ENCODE results near the gene NTHL1. TPM values are rescaled to one million over a fixed set of nuclear protein-coding genes. Genes with fewer than 3 reads are reported as not detected.

Gene NTHL1
- polyA plus RNA-seq (ENCODE audit: insufficient read length in 3 of 3): 10 to 100 TPM; 15.4 to 17.7 (median 16.9) TPM

- DNase-seq (ENCODE audit: low read depth in 3 of 3, low spot score in 2 of 3): peak in 2 of 3 donors; percentile 90 to 92
Observed at GRCh38 chr16:2047330-2048115, at the start of gene NTHL1, which contains the start of gene TSC2. TSS of gene NTHL1 (minus strand) at chr16:2047834. CDS start at chr16:2047823, 11 bp downstream. TSS of gene TSC2 (plus strand) at chr16:2047985. CDS start at chr16:2048616, 631 bp downstream.

DNA sequence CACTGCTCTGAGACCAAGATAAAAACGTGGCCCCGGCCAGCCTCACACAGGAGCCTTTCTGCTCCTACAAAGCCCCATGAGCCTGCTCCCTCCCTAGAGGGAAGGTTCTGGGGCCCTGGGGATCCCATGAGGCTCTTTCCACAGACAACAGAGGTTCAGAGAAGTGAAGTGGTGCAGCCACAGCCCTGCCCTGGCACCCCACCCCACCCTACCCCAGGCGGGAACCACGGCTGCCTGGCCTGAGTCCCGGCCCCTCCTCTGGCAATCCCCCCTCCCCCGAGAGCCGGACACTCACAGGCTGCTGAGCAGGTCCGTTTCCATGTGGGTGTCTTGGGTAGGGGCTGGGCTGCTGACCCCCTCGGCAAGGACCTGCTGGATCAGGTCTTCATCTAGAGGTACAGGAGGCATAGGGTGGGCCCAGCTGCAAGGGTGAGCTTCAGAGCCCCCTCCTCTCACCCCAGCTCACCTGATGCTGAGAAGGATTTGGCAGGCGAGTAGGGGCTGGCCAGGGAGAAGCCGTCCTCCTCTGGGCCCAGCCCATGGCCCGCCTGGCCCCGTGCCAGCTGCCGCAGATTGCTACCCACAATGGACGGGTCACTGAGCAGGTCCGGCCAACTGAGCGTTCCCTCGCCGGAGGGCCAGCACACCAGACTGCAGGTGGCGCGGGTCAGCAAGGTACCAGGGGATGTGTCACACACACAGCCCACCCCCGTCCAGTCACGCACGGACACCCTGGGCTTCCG, 49.4 kb upstream of the NTHL1 start:
- no peak for DNase-seq (ENCODE audit: low read depth in 3 of 3, low spot score in 2 of 3)

GRCh38 chr16:2095918-2096582, 48.4 kb upstream of the NTHL1 start:
- DNase-seq (ENCODE audit: low read depth in 3 of 3, low spot score in 2 of 3): no peak

- no peak for DNase-seq (ENCODE audit: low read depth in 3 of 3, low spot score in 2 of 3)
Observed at GRCh38 chr16:2095315-2095853, 47.8 kb upstream of the NTHL1 start.

DNA sequence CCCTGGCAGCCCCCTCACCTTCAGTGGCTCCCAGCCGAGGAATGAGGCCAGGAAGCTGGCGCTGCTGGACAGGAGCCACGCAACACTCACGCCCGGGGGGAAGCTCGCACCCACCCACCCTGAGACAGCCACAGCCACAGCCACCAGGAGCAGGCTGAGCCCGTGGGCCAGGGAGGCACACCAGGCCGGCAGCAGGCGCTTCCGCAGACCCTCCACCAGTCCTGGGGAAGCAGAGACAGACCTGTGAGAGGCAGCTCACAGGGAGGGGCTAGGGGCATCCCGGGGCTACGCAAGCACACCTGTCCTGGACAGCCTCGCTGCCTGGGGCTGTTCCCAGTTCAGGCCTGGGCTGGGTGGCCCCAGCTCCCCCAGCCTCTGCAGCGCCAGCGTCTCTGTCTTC, 46.2 kb upstream of the NTHL1 start:
- no peak for DNase-seq (ENCODE audit: low read depth in 3 of 3, low spot score in 2 of 3)

GRCh38 chr16:2092866-2093265, 45.2 kb upstream of the NTHL1 start:
- no peak for DNase-seq (ENCODE audit: low read depth in 3 of 3, low spot score in 2 of 3)

- no peak for DNase-seq (ENCODE audit: low read depth in 3 of 3, low spot score in 2 of 3)
Observed at GRCh38 chr16:2092256-2092620, 44.6 kb upstream of the NTHL1 start.

DNA sequence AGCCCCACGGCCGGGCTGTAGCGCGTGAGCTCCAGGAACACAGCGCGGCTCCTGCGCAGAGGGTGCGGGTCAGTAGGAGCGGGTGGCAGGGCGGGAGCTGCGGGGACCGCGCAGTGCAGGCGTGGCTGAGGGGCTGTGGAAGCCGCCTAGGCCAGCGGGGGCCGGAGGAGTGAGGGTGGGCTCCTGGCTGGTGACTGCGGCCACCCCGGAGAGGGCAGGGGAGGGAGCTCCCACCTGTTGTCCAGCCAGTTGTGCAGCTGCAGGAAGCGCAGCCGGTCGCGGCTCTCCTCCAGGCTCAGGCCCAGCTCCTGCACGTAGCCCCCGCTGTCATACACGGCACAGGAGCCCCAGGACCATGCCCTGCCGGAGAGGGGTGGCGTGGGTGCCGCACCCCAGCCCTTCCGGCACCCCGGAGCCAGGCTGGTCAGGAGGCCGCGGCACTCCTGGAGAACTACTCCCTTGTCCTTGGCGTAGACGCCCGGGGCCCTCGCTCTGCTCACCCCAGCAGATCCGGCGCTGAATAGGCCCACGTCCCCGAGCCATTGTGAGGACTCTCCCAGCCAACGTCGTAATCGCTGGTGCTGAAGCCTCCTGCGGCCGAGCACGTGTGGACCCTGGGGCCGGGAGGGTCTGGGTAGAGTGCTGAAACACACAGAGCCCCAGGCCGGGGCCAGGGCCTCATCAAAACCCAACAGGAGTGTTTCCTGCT, 44.1 kb upstream of the NTHL1 start:
- DNase-seq (ENCODE audit: low read depth in 3 of 3, low spot score in 2 of 3): no peak

DNA sequence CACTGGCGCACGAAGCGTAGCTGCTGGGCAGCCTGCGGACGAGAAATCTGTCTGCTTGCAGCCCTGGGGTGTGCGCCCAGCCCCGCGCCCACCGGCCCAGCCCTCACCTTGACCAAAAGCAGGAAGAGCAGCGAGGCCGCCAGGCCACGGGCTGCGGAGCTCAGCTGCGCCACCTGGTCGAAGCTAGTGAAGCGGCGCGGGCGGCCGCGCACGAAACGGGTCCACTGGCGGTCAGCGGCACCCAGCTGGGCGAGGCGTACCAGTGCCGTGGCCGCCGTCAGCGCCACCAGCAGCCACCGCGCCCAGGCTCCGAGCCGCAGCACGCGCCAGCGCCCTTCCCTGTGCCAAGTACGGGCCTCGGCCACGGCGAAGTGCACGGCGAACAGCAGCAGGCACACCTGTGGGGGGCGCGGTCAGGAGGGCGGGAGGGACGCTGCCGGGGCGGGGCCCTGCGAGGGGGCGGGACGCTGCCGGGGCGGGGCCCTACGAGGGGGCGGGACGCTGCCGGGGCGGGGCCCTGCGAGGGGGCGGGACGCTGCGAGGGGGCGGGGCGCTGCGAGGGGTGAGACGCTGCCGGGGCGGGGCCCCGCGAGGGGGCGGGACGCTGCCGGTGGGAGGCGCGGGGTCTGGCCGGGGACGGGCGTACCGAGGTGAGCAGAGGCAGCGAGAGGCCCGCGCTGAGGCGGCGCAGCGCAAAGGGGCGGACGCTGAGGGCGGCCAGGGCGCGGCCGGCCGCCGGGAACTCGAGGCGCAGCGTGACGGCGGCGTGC, 43.3 kb upstream of the NTHL1 start:
- DNase-seq (ENCODE audit: low read depth in 3 of 3, low spot score in 2 of 3): peak; percentile 40 to 58 (median 58)

DNA sequence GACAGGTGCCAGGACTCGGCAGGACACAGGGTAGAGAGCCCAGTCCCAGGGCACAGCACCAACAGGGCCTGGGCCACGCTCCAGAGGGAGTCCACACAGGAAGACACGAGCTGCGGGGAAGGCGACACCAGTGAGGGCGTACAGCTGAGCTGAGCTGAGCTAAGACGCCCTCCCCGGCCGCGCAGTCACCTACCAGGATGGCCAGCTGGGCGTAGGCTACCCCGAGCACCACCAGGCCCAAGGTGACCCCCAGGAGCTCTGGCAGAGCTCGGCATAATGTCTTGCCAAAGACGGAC, 42.8 kb upstream of the NTHL1 start:
- DNase-seq (ENCODE audit: low read depth in 3 of 3, low spot score in 2 of 3): no peak

DNA sequence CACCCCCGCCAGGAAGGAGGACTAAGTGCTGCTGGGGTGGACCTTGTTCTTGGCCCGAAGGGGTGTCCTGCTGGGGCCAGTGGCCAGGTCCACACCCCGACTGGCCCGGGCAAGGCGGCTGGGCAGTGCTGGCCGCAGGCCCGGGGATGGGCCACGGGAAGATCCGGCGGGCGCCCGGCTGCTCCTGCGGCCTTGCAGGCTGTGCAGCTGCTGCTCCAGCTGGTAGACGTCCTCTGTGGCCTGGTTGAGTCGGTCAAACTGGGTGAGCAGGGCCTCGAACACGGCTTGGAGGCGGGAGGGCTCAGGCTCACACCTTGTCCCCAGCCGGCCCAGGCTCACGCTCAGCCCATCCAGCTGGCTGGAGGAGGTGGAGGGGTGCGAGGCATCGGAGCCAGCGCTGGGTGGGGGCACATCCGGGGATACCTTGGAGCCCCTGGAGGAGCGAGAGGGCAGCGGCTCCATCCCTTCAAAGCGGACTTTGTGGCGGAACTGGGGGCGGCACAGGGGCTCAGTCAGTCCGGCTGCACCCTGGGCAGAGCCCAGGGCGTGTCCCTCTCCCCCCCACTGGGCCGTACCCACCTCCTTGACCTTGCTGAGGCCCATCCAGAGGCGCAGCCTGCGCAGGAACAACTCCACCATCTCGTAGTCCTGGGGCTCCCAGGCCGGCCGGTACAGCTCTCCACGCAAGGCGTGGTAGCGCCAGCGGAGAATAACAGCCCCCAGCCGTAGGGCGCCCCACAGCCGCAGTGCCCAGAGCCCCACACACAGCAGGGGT, 42.3 kb upstream of the NTHL1 start:
- DNase-seq (ENCODE audit: low read depth in 3 of 3, low spot score in 2 of 3): no peak

- no peak for DNase-seq (ENCODE audit: low read depth in 3 of 3, low spot score in 2 of 3)
Observed at GRCh38 chr16:2088759-2089358, 41.2 kb upstream of the NTHL1 start.

GRCh38 chr16:2087748-2088631, 40.4 kb upstream of the NTHL1 start:
- DNase-seq (ENCODE audit: low read depth in 3 of 3, low spot score in 2 of 3): no peak

DNA sequence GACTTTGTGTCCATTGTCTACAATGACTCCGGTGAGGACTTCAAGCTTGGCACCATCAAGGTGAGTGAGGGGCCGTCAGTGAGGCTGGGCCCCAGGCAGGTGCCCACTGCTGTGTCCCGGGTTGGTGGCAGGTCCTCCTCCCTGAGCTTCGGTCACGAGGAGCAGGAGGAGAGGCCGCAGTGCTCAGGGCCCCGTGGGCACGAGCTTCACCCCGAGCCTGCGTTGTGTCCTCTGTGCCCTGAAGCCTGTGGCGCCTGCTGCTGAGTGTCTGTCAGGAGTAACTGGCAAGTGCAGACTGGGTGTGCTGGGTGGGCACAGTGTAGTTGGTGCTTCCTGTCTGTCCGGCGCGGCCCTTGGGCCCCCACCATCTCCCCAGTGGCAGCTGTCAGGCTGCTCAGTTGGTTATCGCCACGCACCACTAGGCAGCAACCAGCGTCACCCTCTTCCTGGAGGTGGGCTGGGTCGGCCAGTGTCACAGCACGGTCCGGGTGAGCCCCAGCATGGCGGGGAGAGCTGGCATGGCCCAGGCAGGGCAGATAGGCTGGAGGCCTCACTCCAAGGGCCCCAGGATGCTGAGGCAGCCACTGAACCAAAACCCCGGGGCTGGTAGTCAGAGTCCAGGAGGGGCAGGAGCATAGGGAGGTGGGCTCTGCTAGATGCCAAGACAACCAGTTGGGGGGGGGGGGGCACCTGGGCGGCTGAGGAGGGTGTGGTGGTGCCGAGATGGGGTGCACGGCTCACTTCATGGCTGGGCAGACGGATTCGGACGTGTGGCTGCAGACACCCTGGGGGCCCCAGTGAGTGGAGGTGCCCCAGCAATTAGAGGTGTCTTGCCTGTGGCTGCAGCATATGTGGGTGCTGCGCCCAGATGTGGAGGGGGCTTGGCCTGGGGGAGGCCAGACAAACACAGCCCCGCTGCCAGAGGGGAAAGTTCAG, 39.4 kb upstream of the NTHL1 start:
- no peak for DNase-seq (ENCODE audit: low read depth in 3 of 3, low spot score in 2 of 3)

DNA sequence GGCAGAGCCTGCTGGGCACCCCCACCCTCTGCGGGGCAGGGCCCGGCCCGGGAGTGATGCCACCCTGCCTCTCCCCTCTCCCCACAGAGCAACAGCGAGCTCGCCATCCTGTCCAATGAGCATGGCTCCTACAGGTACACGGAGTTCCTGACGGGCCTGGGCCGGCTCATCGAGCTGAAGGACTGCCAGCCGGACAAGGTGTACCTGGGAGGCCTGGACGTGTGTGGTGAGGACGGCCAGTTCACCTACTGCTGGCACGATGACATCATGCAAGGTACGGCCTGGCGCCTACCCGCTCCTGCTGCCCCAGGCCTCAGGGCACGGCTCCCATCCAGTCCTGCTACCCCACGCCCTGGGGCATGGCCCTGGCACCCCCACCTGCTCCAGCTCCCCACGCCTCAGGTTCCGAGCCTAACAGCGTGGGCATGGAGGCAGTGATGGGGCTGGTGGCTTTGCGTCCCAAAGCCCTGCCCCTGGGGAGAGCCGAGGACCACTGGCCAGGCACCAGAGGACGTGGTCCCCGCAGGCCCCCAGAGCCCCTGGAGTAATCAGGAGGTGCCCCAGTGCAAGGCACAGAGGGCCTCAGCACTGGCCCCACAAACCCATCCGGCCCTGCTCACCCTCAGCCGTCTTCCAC, 38.6 kb upstream of the NTHL1 start:
- DNase-seq (ENCODE audit: low read depth in 3 of 3, low spot score in 2 of 3): no peak

- no peak for DNase-seq (ENCODE audit: low read depth in 3 of 3, low spot score in 2 of 3)
Observed at GRCh38 chr16:2085669-2086068, 38.0 kb upstream of the NTHL1 start.

Data from right renal cortex interstitium (tissue), 3 donors.